SK-N-SH (cell line): ENCODE results near the gene VWA3B. TPM values are rescaled to one million over a fixed set of nuclear protein-coding genes. Genes with fewer than 3 reads are reported as not detected.

Source experiments
- CTCF ChIA-PET: fragments of 300-600, 350-600 bp; formaldehyde crosslinking; extraction: SDS; loops from one replicate; lab custom pipeline; 2021; lab: Yijun Ruan, JAX
- POLR2A ChIA-PET: fragments of 350-600 bp; sonication (Branson Sonifier 250); formaldehyde crosslinking; extraction: SDS; loops from one replicate; lab custom pipeline; 2020; ENCODE audit warnings: antibody characterized with exemption, inconsistent platforms; lab: Yijun Ruan, JAX
- DNase-seq: peaks from one replicate; pipeline ENCODE4 v3.0.0; 2012
- H2AFZ ChIP-seq: fragments of 200-600 bp; sonication (generic); 2 replicates; pipeline ENCODE4 v1.8.1; 2016; ENCODE audit warnings: antibody characterized with exemption, mild to moderate bottlenecking, low read depth
- H3F3A ChIP-seq: fragments of 200-600 bp; sonication (generic); replicated peaks from 2 replicates; pipeline ENCODE3; 2016; ENCODE audit warnings: antibody characterized with exemption, mild to moderate bottlenecking; ENCODE audit not compliant: insufficient read depth
- H3K27ac ChIP-seq, 2 experiments: fragments of 200-500 bp in 1 of 2; fragments of 200-600 bp in 1 of 2; sonication (Bioruptor generic) in 1 of 2; sonication (generic), shearing (Covaris generic) in 1 of 2; 2 replicates each; pipeline versions ENCODE4 v1.5.1 to v1.6.1; 2014 to 2016; ENCODE audit warnings: low read depth in 2 of 2, inconsistent platforms in 1 of 2, low read length in 1 of 2, mild to moderate bottlenecking in 1 of 2, mixed read lengths in 1 of 2
- H3K27me3 ChIP-seq: fragments of 200-600 bp; sonication (generic), shearing (Covaris generic); 2 replicates; pipeline ENCODE4 v1.6.1; 2016; ENCODE audit warnings: mixed run types; ENCODE audit not compliant: insufficient read depth
- H3K36me3 ChIP-seq, 2 experiments: fragments of 200-500 bp in 1 of 2; fragments of 200-600 bp in 1 of 2; sonication (Bioruptor generic) in 1 of 2; sonication (generic) in 1 of 2; replicated peaks in 1 of 2; 2 replicates each; pipeline versions ENCODE3 to v1.5.1; 2014 to 2016; ENCODE audit warnings: low read length in 1 of 2, mild to moderate bottlenecking in 1 of 2; ENCODE audit not compliant: insufficient read depth in 2 of 2, control insufficient read depth in 1 of 2
- H3K4me1 ChIP-seq, 2 experiments: fragments of 200-500 bp in 1 of 2; fragments of 200-600 bp in 1 of 2; sonication (Bioruptor generic) in 1 of 2; sonication (generic), shearing (Covaris generic) in 1 of 2; 2 replicates each; pipeline versions ENCODE4 v1.5.1 to v1.6.1; 2014 to 2016; ENCODE audit warnings: low read depth in 1 of 2, low read length in 1 of 2, mixed run types in 1 of 2; ENCODE audit not compliant: insufficient read depth in 2 of 2, control insufficient read depth in 1 of 2
- H3K4me2 ChIP-seq: fragments of 200-600 bp; sonication (generic), shearing (Covaris generic); 2 replicates; pipeline ENCODE4 v1.6.1; 2017; ENCODE audit warnings: mixed run types
- H3K4me3 ChIP-seq, 2 experiments: fragments of 200-500 bp in 1 of 2; fragments of 200-600 bp in 1 of 2; sonication (Bioruptor generic) in 1 of 2; sonication (generic), shearing (Covaris generic) in 1 of 2; 2 replicates each; pipeline versions ENCODE4 v1.5.1 to v1.8.1; 2014 to 2016; ENCODE audit warnings: low read depth in 2 of 2, inconsistent platforms in 1 of 2, low read length in 1 of 2, mild to moderate bottlenecking in 1 of 2, mixed read lengths in 1 of 2, moderate library complexity in 1 of 2
- H3K79me2 ChIP-seq: fragments of 200-600 bp; sonication (generic); 2 replicates; pipeline ENCODE4 v1.8.1; 2017; ENCODE audit warnings: mild to moderate bottlenecking; ENCODE audit not compliant: insufficient read depth
- H3K9ac ChIP-seq: fragments of 200-600 bp; sonication (generic); 2 replicates; pipeline ENCODE4 v1.6.1; 2017; ENCODE audit warnings: mixed run types
- H3K9me2 ChIP-seq: fragments of 200-600 bp; sonication (generic); 2 replicates; pipeline ENCODE4 v1.6.1; 2017; ENCODE audit warnings: mixed run types
- H3K9me3 ChIP-seq: fragments of 200-600 bp; sonication (generic); 2 replicates; pipeline ENCODE4 v1.6.1; 2017; ENCODE audit warnings: mixed run types, mild to moderate bottlenecking, moderate library complexity
- H4K20me1 ChIP-seq: fragments of 200-600 bp; sonication (generic); 2 replicates; pipeline ENCODE4 v1.6.1; 2017; ENCODE audit warnings: mild to moderate bottlenecking, mixed run types; ENCODE audit not compliant: insufficient read depth
- GABPA ChIP-seq: IDR thresholded peaks from 2 replicates; pipeline ENCODE4 v1.4.0; 2012; ENCODE audit warnings: low read depth, mild to moderate bottlenecking
- JUND ChIP-seq: IDR thresholded peaks from 2 replicates; pipeline ENCODE4 v1.4.0; 2012
- RAD21 ChIP-seq: IDR thresholded peaks from 2 replicates; pipeline ENCODE4 v1.6.1; 2012; ENCODE audit warnings: mild to moderate bottlenecking, low read length
- SMC3 ChIP-seq: IDR thresholded peaks from 2 replicates; pipeline ENCODE4 v1.6.1; 2012; ENCODE audit warnings: low read depth, low read length, improper control_type of control experiment
- WGBS: methylation state at CpG from one replicate; pipeline ENCODE4 v1.1.6; 2017; ENCODE audit warnings: low lambda C conversion rate; 5-methylcytosine and 5-hydroxymethylcytosine counted together
- polyA plus RNA-seq, 3 experiments: library from polyadenylated mRNA; depleted of rRNA; stranded (reverse); fragments of >200 nt; gene quantifications; 2 replicates each; pipeline ENCODE4 v1.2.3, GENCODE V29; 2012
- TF ChIP-seq, protein P1 (sequence below): fragments of 200-600 bp; sonication (generic); IDR thresholded peaks from 2 replicates; pipeline ENCODE4 v1.6.1; 2017; ENCODE audit warnings: antibody characterized with exemption, mild to moderate bottlenecking, moderate library complexity
- TF ChIP-seq, protein P2 (sequence below): IDR thresholded peaks from 2 replicates; pipeline ENCODE4 v1.6.1; 2012; ENCODE audit warnings: mild to moderate bottlenecking, low read depth, low read length, moderate library complexity
- TF ChIP-seq, protein P3 (sequence below): IDR thresholded peaks from 2 replicates; pipeline ENCODE4 v1.4.0; 2012; ENCODE audit warnings: low read depth

Gene VWA3B
- polyA plus RNA-seq, 1 of the 3 experiments (the other 2 are of a cell fraction): not detected

DNA sequence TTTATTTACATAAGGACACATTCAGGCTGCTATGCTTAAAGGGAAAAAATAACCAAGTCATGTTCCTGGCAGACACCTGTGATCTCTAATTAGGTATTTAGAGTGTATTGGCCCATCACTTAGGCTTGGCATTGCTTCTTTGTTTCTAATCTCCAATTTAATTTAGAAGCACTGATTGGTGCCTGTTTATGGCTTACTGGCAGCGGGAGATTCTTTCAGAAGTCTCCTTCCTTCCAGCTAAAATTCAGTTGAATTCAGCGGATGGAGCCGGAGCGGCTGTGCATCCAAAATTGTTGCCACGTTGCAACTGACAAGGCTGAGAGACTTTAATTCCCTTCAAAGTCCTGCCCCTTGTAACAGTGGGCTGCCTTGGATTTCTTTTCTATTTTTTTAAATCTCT, 66.5 kb downstream of the VWA3B start:
- TF ChIP-seq, protein P1, sequence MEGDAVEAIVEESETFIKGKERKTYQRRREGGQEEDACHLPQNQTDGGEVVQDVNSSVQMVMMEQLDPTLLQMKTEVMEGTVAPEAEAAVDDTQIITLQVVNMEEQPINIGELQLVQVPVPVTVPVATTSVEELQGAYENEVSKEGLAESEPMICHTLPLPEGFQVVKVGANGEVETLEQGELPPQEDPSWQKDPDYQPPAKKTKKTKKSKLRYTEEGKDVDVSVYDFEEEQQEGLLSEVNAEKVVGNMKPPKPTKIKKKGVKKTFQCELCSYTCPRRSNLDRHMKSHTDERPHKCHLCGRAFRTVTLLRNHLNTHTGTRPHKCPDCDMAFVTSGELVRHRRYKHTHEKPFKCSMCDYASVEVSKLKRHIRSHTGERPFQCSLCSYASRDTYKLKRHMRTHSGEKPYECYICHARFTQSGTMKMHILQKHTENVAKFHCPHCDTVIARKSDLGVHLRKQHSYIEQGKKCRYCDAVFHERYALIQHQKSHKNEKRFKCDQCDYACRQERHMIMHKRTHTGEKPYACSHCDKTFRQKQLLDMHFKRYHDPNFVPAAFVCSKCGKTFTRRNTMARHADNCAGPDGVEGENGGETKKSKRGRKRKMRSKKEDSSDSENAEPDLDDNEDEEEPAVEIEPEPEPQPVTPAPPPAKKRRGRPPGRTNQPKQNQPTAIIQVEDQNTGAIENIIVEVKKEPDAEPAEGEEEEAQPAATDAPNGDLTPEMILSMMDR: no peak
- DNase-seq: no peak
- Histone ChIP-seq H3K79me2 (no peaks in the 10 kb centered on the region), H3K4me3 (no peak overlapping the region), H3K27me3 (no peaks in the 10 kb centered on the region; the same call in 1 of the 2 replicates), H3K9me2 (no peaks in the 10 kb centered on the region), H3K36me3 (no peaks in the 10 kb centered on the region), H3K27ac (no peak overlapping the region), H4K20me1 (no peaks in the 10 kb centered on the region), H3K4me2 (no peak overlapping the region), H3K4me1 (no peaks in the 10 kb centered on the region; a peak in 1 of 4 replicates), H3K9ac (no peak overlapping the region), H2AFZ (no peak overlapping the region), H3K9me3 (no peaks in the 10 kb centered on the region), H3F3A (no peaks in the 10 kb centered on the region)
- CTCF ChIA-PET: no interaction called here
- POLR2A ChIA-PET: no interaction called here
- 55% methylated on average over 5 of the region's 5 CpGs for WGBS

DNA sequence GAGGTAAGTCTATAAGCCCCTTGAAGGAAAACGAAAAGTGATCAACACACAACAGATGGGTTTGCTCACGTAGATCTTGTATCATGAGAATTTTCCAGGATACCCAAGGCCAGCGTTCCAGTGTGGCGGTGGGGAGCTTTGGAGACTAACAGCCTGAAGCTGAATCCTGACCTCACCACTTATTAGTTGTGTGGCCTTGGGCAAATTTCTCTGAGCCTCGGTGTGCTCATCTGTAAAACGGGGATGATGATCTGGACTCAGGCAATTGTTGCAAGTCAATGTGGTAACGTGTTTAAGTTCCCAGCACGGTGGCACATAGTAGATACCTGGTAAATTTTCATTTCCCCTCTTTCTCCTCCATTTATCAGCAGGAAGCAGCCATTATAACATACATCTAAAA, 68.3 kb downstream of the VWA3B start:
- H3K4me2 ChIP-seq: no peak overlapping the region
- H3K9me2 ChIP-seq: no peaks in the 10 kb centered on the region
- ChIA-PET POLR2A (no interaction called here), CTCF (no interaction called here)
- no peaks in the 10 kb centered on the region for H3K36me3 ChIP-seq
- no peaks in the 10 kb centered on the region for H3F3A ChIP-seq
- H3K27ac ChIP-seq: no peak overlapping the region
- no peaks in the 10 kb centered on the region for H4K20me1 ChIP-seq
- H3K27me3 ChIP-seq: no peaks in the 10 kb centered on the region; the same call in 1 of the 2 replicates
- no peak overlapping the region for H3K9ac ChIP-seq
- no peak overlapping the region for H3K4me3 ChIP-seq
- WGBS: 60% methylated on average over 8 of the region's 8 CpGs
- TF ChIP-seq, protein P2, sequence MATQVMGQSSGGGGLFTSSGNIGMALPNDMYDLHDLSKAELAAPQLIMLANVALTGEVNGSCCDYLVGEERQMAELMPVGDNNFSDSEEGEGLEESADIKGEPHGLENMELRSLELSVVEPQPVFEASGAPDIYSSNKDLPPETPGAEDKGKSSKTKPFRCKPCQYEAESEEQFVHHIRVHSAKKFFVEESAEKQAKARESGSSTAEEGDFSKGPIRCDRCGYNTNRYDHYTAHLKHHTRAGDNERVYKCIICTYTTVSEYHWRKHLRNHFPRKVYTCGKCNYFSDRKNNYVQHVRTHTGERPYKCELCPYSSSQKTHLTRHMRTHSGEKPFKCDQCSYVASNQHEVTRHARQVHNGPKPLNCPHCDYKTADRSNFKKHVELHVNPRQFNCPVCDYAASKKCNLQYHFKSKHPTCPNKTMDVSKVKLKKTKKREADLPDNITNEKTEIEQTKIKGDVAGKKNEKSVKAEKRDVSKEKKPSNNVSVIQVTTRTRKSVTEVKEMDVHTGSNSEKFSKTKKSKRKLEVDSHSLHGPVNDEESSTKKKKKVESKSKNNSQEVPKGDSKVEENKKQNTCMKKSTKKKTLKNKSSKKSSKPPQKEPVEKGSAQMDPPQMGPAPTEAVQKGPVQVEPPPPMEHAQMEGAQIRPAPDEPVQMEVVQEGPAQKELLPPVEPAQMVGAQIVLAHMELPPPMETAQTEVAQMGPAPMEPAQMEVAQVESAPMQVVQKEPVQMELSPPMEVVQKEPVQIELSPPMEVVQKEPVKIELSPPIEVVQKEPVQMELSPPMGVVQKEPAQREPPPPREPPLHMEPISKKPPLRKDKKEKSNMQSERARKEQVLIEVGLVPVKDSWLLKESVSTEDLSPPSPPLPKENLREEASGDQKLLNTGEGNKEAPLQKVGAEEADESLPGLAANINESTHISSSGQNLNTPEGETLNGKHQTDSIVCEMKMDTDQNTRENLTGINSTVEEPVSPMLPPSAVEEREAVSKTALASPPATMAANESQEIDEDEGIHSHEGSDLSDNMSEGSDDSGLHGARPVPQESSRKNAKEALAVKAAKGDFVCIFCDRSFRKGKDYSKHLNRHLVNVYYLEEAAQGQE: no peak
- TF ChIP-seq JUND (no peak), GABPA (no peak)
- H3K9me3 ChIP-seq: no peaks in the 10 kb centered on the region
- DNase-seq: no peak
- no peak overlapping the region for H2AFZ ChIP-seq
- no peaks in the 10 kb centered on the region; a peak in 1 of 4 replicates for H3K4me1 ChIP-seq
- no peaks in the 10 kb centered on the region for H3K79me2 ChIP-seq

DNA sequence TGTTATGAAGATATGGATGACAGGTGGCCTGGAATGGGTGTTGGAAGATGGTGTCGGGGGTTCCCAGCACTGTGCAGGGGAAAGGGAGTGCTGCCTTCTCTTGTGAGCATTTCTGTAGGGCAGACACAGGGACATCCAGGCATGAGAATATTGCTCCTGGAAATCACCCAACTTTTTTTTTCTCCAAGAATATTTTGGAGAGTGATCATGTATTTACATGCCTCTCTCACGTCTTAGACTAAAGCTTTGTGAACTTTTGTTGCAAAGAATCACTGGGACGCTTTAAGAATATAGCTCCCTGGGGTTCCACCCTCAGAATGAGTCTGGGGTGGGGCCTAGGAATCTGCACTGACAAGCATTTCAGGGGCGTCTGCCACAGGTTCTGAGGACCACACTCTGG, 68.7 kb downstream of the VWA3B start:
- no peak overlapping the region for H3K4me3 ChIP-seq
- no peaks in the 10 kb centered on the region for H3K9me2 ChIP-seq
- no peaks in the 10 kb centered on the region for H3K36me3 ChIP-seq
- no peak overlapping the region for H2AFZ ChIP-seq
- no peak overlapping the region for H3K9ac ChIP-seq
- no peak overlapping the region for H3K4me2 ChIP-seq
- no peaks in the 10 kb centered on the region; a peak in 1 of 4 replicates for H3K4me1 ChIP-seq
- H4K20me1 ChIP-seq: no peaks in the 10 kb centered on the region
- 27% methylated on average over 4 of the region's 4 CpGs for WGBS
- DNase-seq: no peak
- TF ChIP-seq SMC3 (no peak), RAD21 (no peak)
- TF ChIP-seq, protein P3, sequence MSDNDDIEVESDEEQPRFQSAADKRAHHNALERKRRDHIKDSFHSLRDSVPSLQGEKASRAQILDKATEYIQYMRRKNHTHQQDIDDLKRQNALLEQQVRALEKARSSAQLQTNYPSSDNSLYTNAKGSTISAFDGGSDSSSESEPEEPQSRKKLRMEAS: no peak
- TF ChIP-seq, all 33 proteins: peak for 0
- H3K9me3 ChIP-seq: no peaks in the 10 kb centered on the region
- ChIA-PET CTCF (no interaction called here), POLR2A (no interaction called here)
- H3F3A ChIP-seq: no peaks in the 10 kb centered on the region
- H3K79me2 ChIP-seq: no peaks in the 10 kb centered on the region
- no peaks in the 10 kb centered on the region; the same call in 1 of the 2 replicates for H3K27me3 ChIP-seq
- no peak overlapping the region for H3K27ac ChIP-seq
